ENCODE measurements around the gene KDM6A. TPM values are rescaled to one million over a fixed set of nuclear protein-coding genes. Genes with fewer than 3 reads are reported as not detected.

Gene KDM6A
- total and polyA plus RNA-seq, 2 of the 13 experiments (the other 11 are each of a cell fraction or from before 2014, with no cell fraction given): 16.7 to 18.2 TPM

DNA sequence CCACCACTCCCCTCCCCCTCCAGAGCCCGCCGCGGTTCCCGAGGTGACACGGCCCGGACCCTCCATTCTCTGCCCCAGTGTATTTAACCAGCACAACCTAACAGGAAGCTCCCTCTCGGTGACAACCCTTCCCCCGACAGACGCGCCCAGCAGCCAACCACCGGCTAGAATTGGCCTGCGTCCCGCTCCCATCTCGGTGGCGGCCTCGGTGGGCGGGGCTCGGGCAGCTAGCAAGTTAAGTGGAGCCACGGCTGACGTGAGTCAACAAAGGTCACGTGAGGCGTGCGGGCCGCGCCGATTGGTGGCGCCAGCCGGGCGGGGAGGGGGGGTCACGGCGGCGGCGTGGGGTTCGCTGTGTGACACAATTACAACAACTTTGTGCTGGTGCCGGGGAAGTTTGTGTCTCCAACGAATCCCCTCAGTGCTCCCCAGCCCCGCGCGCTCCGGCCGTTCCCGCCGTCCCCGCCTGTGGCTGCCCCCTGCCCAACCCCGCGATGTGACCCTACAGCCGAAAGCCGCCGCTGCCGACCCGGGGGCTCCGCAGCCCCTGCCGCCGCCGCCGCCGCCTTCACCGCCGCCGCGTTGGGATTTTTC is at the start of gene KDM6A (continued):
- TF ChIP-seq ZNF232 (CRISPR knock-in tag; IDR thresholded peaks at IDR 0.05; ENCODE audit: borderline replicate concordance) (no peak), ZNF550 (CRISPR knock-in tag; IDR thresholded peaks at IDR 0.05; ENCODE audit: borderline replicate concordance) (no peak), ZKSCAN1 (IDR thresholded peaks at IDR 0.05; ENCODE audit: low read length) (no peak), ZNF337 (CRISPR knock-in tag; IDR thresholded peaks at IDR 0.05; ENCODE audit: borderline replicate concordance, low read depth) (no peak), MAFF (IDR thresholded peaks at IDR 0.05; ENCODE audit: low read depth, low read length) (no peak), ZNF292 (CRISPR knock-in tag; IDR thresholded peaks at IDR 0.05; ENCODE audit: borderline replicate concordance, low read depth) (no peak), ZMYM2 (CRISPR knock-in tag; IDR thresholded peaks at IDR 0.05) (no peak), REXO4 (CRISPR knock-in tag; IDR thresholded peaks at IDR 0.05; ENCODE audit: borderline replicate concordance) (no peak), ZNF441 (CRISPR knock-in tag; IDR thresholded peaks at IDR 0.05; ENCODE audit: borderline replicate concordance) (no peak), HIVEP1 (CRISPR knock-in tag; IDR thresholded peaks at IDR 0.05) (no peak), THAP11 (CRISPR knock-in tag; IDR thresholded peaks at IDR 0.05) (peak; percentile 49; the same call in 1 of the 2 replicates), ZSCAN20 (CRISPR knock-in tag; IDR thresholded peaks at IDR 0.05; ENCODE audit: borderline replicate concordance) (no peak), NFIC (IDR thresholded peaks at IDR 0.05; ENCODE audit: low read length) (no peak), TRIM24 (CRISPR knock-in tag; IDR thresholded peaks at IDR 0.05) (no peak)
- TF ChIP-seq, protein P1, sequence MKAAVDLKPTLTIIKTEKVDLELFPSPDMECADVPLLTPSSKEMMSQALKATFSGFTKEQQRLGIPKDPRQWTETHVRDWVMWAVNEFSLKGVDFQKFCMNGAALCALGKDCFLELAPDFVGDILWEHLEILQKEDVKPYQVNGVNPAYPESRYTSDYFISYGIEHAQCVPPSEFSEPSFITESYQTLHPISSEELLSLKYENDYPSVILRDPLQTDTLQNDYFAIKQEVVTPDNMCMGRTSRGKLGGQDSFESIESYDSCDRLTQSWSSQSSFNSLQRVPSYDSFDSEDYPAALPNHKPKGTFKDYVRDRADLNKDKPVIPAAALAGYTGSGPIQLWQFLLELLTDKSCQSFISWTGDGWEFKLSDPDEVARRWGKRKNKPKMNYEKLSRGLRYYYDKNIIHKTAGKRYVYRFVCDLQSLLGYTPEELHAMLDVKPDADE (CRISPR knock-in tag; IDR thresholded peaks at IDR 0.05): no peak
- TF ChIP-seq, protein P2, sequence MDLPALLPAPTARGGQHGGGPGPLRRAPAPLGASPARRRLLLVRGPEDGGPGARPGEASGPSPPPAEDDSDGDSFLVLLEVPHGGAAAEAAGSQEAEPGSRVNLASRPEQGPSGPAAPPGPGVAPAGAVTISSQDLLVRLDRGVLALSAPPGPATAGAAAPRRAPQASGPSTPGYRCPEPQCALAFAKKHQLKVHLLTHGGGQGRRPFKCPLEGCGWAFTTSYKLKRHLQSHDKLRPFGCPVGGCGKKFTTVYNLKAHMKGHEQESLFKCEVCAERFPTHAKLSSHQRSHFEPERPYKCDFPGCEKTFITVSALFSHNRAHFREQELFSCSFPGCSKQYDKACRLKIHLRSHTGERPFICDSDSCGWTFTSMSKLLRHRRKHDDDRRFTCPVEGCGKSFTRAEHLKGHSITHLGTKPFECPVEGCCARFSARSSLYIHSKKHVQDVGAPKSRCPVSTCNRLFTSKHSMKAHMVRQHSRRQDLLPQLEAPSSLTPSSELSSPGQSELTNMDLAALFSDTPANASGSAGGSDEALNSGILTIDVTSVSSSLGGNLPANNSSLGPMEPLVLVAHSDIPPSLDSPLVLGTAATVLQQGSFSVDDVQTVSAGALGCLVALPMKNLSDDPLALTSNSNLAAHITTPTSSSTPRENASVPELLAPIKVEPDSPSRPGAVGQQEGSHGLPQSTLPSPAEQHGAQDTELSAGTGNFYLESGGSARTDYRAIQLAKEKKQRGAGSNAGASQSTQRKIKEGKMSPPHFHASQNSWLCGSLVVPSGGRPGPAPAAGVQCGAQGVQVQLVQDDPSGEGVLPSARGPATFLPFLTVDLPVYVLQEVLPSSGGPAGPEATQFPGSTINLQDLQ (CRISPR knock-in tag; IDR thresholded peaks at IDR 0.05): no peak
- TF ChIP-seq, protein P3, sequence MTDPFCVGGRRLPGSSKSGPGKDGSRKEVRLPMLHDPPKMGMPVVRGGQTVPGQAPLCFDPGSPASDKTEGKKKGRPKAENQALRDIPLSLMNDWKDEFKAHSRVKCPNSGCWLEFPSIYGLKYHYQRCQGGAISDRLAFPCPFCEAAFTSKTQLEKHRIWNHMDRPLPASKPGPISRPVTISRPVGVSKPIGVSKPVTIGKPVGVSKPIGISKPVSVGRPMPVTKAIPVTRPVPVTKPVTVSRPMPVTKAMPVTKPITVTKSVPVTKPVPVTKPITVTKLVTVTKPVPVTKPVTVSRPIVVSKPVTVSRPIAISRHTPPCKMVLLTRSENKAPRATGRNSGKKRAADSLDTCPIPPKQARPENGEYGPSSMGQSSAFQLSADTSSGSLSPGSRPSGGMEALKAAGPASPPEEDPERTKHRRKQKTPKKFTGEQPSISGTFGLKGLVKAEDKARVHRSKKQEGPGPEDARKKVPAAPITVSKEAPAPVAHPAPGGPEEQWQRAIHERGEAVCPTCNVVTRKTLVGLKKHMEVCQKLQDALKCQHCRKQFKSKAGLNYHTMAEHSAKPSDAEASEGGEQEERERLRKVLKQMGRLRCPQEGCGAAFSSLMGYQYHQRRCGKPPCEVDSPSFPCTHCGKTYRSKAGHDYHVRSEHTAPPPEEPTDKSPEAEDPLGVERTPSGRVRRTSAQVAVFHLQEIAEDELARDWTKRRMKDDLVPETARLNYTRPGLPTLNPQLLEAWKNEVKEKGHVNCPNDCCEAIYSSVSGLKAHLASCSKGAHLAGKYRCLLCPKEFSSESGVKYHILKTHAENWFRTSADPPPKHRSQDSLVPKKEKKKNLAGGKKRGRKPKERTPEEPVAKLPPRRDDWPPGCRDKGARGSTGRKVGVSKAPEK (CRISPR knock-in tag; IDR thresholded peaks at IDR 0.05; ENCODE audit: borderline replicate concordance): no peak
- TF ChIP-seq, protein P4, sequence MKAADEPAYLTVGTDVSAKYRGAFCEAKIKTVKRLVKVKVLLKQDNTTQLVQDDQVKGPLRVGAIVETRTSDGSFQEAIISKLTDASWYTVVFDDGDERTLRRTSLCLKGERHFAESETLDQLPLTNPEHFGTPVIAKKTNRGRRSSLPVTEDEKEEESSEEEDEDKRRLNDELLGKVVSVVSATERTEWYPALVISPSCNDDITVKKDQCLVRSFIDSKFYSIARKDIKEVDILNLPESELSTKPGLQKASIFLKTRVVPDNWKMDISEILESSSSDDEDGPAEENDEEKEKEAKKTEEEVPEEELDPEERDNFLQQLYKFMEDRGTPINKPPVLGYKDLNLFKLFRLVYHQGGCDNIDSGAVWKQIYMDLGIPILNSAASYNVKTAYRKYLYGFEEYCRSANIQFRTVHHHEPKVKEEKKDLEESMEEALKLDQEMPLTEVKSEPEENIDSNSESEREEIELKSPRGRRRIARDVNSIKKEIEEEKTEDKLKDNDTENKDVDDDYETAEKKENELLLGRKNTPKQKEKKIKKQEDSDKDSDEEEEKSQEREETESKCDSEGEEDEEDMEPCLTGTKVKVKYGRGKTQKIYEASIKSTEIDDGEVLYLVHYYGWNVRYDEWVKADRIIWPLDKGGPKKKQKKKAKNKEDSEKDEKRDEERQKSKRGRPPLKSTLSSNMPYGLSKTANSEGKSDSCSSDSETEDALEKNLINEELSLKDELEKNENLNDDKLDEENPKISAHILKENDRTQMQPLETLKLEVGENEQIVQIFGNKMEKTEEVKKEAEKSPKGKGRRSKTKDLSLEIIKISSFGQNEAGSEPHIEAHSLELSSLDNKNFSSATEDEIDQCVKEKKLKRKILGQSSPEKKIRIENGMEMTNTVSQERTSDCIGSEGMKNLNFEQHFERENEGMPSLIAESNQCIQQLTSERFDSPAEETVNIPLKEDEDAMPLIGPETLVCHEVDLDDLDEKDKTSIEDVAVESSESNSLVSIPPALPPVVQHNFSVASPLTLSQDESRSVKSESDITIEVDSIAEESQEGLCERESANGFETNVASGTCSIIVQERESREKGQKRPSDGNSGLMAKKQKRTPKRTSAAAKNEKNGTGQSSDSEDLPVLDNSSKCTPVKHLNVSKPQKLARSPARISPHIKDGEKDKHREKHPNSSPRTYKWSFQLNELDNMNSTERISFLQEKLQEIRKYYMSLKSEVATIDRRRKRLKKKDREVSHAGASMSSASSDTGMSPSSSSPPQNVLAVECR (CRISPR knock-in tag; IDR thresholded peaks at IDR 0.05; ENCODE audit: borderline replicate concordance): peak; percentile 43; the same call in 1 of the 2 replicates
